SK-N-SH (cell line): Measurements from ENCODE around the gene NTMT1. TPM values are rescaled to one million over a fixed set of nuclear protein-coding genes. Genes with fewer than 3 reads are reported as not detected.
A peak's percentile ranks its signal among the peaks of the same experiment; 100 is the strongest.

Source experiments
- CTCF ChIA-PET: fragments of 300-600, 350-600 bp; formaldehyde crosslinking; extraction: SDS; loops from one replicate; lab custom pipeline; 2021; lab: Yijun Ruan, JAX
- POLR2A ChIA-PET: fragments of 350-600 bp; sonication (Branson Sonifier 250); formaldehyde crosslinking; extraction: SDS; loops from one replicate; lab custom pipeline; 2020; ENCODE audit warnings: antibody characterized with exemption, inconsistent platforms; lab: Yijun Ruan, JAX
- DNase-seq: peaks from one replicate; pipeline ENCODE4 v3.0.0; 2012
- H2AFZ ChIP-seq: fragments of 200-600 bp; sonication (generic); 2 replicates; pipeline ENCODE4 v1.8.1; 2016; ENCODE audit warnings: antibody characterized with exemption, mild to moderate bottlenecking, low read depth
- H3F3A ChIP-seq: fragments of 200-600 bp; sonication (generic); replicated peaks from 2 replicates; pipeline ENCODE3; 2016; ENCODE audit warnings: antibody characterized with exemption, mild to moderate bottlenecking; ENCODE audit not compliant: insufficient read depth
- H3K27ac ChIP-seq, 2 experiments: fragments of 200-500 bp in 1 of 2; fragments of 200-600 bp in 1 of 2; sonication (Bioruptor generic) in 1 of 2; sonication (generic), shearing (Covaris generic) in 1 of 2; 2 replicates each; pipeline versions ENCODE4 v1.5.1 to v1.6.1; 2014 to 2016; ENCODE audit warnings: low read depth in 2 of 2, inconsistent platforms in 1 of 2, low read length in 1 of 2, mild to moderate bottlenecking in 1 of 2, mixed read lengths in 1 of 2
- H3K27me3 ChIP-seq: fragments of 200-600 bp; sonication (generic), shearing (Covaris generic); 2 replicates; pipeline ENCODE4 v1.6.1; 2016; ENCODE audit warnings: mixed run types; ENCODE audit not compliant: insufficient read depth
- H3K36me3 ChIP-seq, 2 experiments: fragments of 200-500 bp in 1 of 2; fragments of 200-600 bp in 1 of 2; sonication (Bioruptor generic) in 1 of 2; sonication (generic) in 1 of 2; replicated peaks in 1 of 2; 2 replicates each; pipeline versions ENCODE3 to v1.5.1; 2014 to 2016; ENCODE audit warnings: low read length in 1 of 2, mild to moderate bottlenecking in 1 of 2; ENCODE audit not compliant: insufficient read depth in 2 of 2, control insufficient read depth in 1 of 2
- H3K4me1 ChIP-seq, 2 experiments: fragments of 200-500 bp in 1 of 2; fragments of 200-600 bp in 1 of 2; sonication (Bioruptor generic) in 1 of 2; sonication (generic), shearing (Covaris generic) in 1 of 2; 2 replicates each; pipeline versions ENCODE4 v1.5.1 to v1.6.1; 2014 to 2016; ENCODE audit warnings: low read depth in 1 of 2, low read length in 1 of 2, mixed run types in 1 of 2; ENCODE audit not compliant: insufficient read depth in 2 of 2, control insufficient read depth in 1 of 2
- H3K4me2 ChIP-seq: fragments of 200-600 bp; sonication (generic), shearing (Covaris generic); 2 replicates; pipeline ENCODE4 v1.6.1; 2017; ENCODE audit warnings: mixed run types
- H3K4me3 ChIP-seq, 2 experiments: fragments of 200-500 bp in 1 of 2; fragments of 200-600 bp in 1 of 2; sonication (Bioruptor generic) in 1 of 2; sonication (generic), shearing (Covaris generic) in 1 of 2; 2 replicates each; pipeline versions ENCODE4 v1.5.1 to v1.8.1; 2014 to 2016; ENCODE audit warnings: low read depth in 2 of 2, inconsistent platforms in 1 of 2, low read length in 1 of 2, mild to moderate bottlenecking in 1 of 2, mixed read lengths in 1 of 2, moderate library complexity in 1 of 2
- H3K79me2 ChIP-seq: fragments of 200-600 bp; sonication (generic); 2 replicates; pipeline ENCODE4 v1.8.1; 2017; ENCODE audit warnings: mild to moderate bottlenecking; ENCODE audit not compliant: insufficient read depth
- H3K9ac ChIP-seq: fragments of 200-600 bp; sonication (generic); 2 replicates; pipeline ENCODE4 v1.6.1; 2017; ENCODE audit warnings: mixed run types
- H3K9me2 ChIP-seq: fragments of 200-600 bp; sonication (generic); 2 replicates; pipeline ENCODE4 v1.6.1; 2017; ENCODE audit warnings: mixed run types
- H3K9me3 ChIP-seq: fragments of 200-600 bp; sonication (generic); 2 replicates; pipeline ENCODE4 v1.6.1; 2017; ENCODE audit warnings: mixed run types, mild to moderate bottlenecking, moderate library complexity
- H4K20me1 ChIP-seq: fragments of 200-600 bp; sonication (generic); 2 replicates; pipeline ENCODE4 v1.6.1; 2017; ENCODE audit warnings: mild to moderate bottlenecking, mixed run types; ENCODE audit not compliant: insufficient read depth
- CHD2 ChIP-seq: fragments of 150-350 bp; IDR thresholded peaks from 2 replicates; pipeline ENCODE4 v1.6.1; 2018; ENCODE audit warnings: low read length; ENCODE audit not compliant: partially characterized antibody
- ELF1 ChIP-seq: IDR thresholded peaks from 2 replicates; pipeline ENCODE4 v1.4.0; 2012
- EP300 ChIP-seq, 2 experiments: IDR thresholded peaks; 2 replicates each; pipeline versions ENCODE4 v1.4.0 to v1.6.1; 2012; ENCODE audit warnings: borderline replicate concordance in 1 of 2, low read depth in 1 of 2, low read length in 1 of 2
- EZH2phosphoT487 ChIP-seq: fragments of 200-600 bp; sonication (generic); IDR thresholded peaks from 2 replicates; pipeline ENCODE4 v1.6.1; 2017; ENCODE audit warnings: low read depth, mixed run types, mild to moderate bottlenecking, antibody characterized with exemption, moderate library complexity, borderline replicate concordance
- FOSL2 ChIP-seq: IDR thresholded peaks from 2 replicates; pipeline ENCODE4 v1.4.0; 2012; ENCODE audit warnings: low read depth, mild to moderate bottlenecking, moderate library complexity, borderline replicate concordance
- FOXJ3 ChIP-seq: sonication (generic); formaldehyde crosslinking; IDR thresholded peaks from 2 replicates; pipeline ENCODE4 v1.5.1; 2020; ENCODE audit warnings: mild to moderate bottlenecking, missing genetic modification reagents
- FOXM1 ChIP-seq: IDR thresholded peaks from 2 replicates; pipeline ENCODE4 v1.4.0; 2012; ENCODE audit warnings: low read depth, mild to moderate bottlenecking
- GABPA ChIP-seq: IDR thresholded peaks from 2 replicates; pipeline ENCODE4 v1.4.0; 2012; ENCODE audit warnings: low read depth, mild to moderate bottlenecking
- GATA2 ChIP-seq: sonication (generic); formaldehyde crosslinking; IDR thresholded peaks from 2 replicates; pipeline ENCODE4 v1.5.0; 2020; ENCODE audit warnings: mild to moderate bottlenecking, missing genetic modification reagents
- JUND ChIP-seq: IDR thresholded peaks from 2 replicates; pipeline ENCODE4 v1.4.0; 2012
- MEF2A ChIP-seq: IDR thresholded peaks from 2 replicates; pipeline ENCODE4 v1.4.0; 2012; ENCODE audit warnings: low read depth, borderline replicate concordance
- MXI1 ChIP-seq: IDR thresholded peaks from 2 replicates; pipeline ENCODE4 v1.6.1; 2012; ENCODE audit warnings: mild to moderate bottlenecking, low read depth, low read length, improper control_type of control experiment
- NFIC ChIP-seq: IDR thresholded peaks from 2 replicates; pipeline ENCODE4 v1.4.0; 2012; ENCODE audit warnings: borderline replicate concordance
- NRF1 ChIP-seq: IDR thresholded peaks from 2 replicates; pipeline ENCODE4 v1.6.1; 2012; ENCODE audit warnings: low read depth, mild to moderate bottlenecking, low read length
- POLR2AphosphoS5 ChIP-seq: IDR thresholded peaks from 2 replicates; pipeline ENCODE4 v1.6.1; 2012; ENCODE audit warnings: low read depth, low read length
- RAD21 ChIP-seq: IDR thresholded peaks from 2 replicates; pipeline ENCODE4 v1.6.1; 2012; ENCODE audit warnings: mild to moderate bottlenecking, low read length
- RCOR1 ChIP-seq: fragments of 150-350 bp; IDR thresholded peaks from 2 replicates; pipeline ENCODE4 v1.6.1; 2017; ENCODE audit warnings: antibody characterized with exemption, low read length
- RFX5 ChIP-seq: IDR thresholded peaks from 2 replicates; pipeline ENCODE4 v1.6.1; 2012; ENCODE audit warnings: mild to moderate bottlenecking, improper control_type of control experiment, low read length
- RXRA ChIP-seq: IDR thresholded peaks from 2 replicates; pipeline ENCODE4 v1.4.0; 2012; ENCODE audit warnings: low read depth, mild to moderate bottlenecking, borderline replicate concordance
- SIN3A ChIP-seq: IDR thresholded peaks from 2 replicates; pipeline ENCODE4 v1.6.1; 2012; ENCODE audit warnings: low read depth, mild to moderate bottlenecking, low read length, moderate library complexity, borderline replicate concordance
- SMC3 ChIP-seq: IDR thresholded peaks from 2 replicates; pipeline ENCODE4 v1.6.1; 2012; ENCODE audit warnings: low read depth, low read length, improper control_type of control experiment
- TAF1 ChIP-seq: IDR thresholded peaks from 2 replicates; pipeline ENCODE4 v1.6.1; 2012; ENCODE audit warnings: low read depth, mild to moderate bottlenecking, low read length, moderate library complexity, borderline replicate concordance
- TCF12 ChIP-seq: IDR thresholded peaks from 2 replicates; pipeline ENCODE4 v1.4.0; 2012
- TEAD4 ChIP-seq: IDR thresholded peaks from 2 replicates; pipeline ENCODE4 v1.4.0; 2012; ENCODE audit warnings: mild to moderate bottlenecking, borderline replicate concordance; ENCODE audit not compliant: insufficient read depth
- YY1 ChIP-seq: IDR thresholded peaks from 2 replicates; pipeline ENCODE4 v1.4.0; 2012; ENCODE audit warnings: low read depth, mild to moderate bottlenecking
- WGBS: methylation state at CpG from one replicate; pipeline ENCODE4 v1.1.6; 2017; ENCODE audit warnings: low lambda C conversion rate; 5-methylcytosine and 5-hydroxymethylcytosine counted together
- polyA plus RNA-seq, 3 experiments: library from polyadenylated mRNA; depleted of rRNA; stranded (reverse); fragments of >200 nt; gene quantifications; 2 replicates each; pipeline ENCODE4 v1.2.3, GENCODE V29; 2012
- TF ChIP-seq, protein P1 (sequence below): fragments of 150-350 bp; IDR thresholded peaks from 2 replicates; pipeline ENCODE4 v1.6.1; 2017; ENCODE audit warnings: antibody characterized with exemption, low read length, low read depth, borderline replicate concordance
- TF ChIP-seq, protein P2 (sequence below): IDR thresholded peaks from 2 replicates; pipeline ENCODE4; 2012
- TF ChIP-seq, protein P3 (sequence below): IDR thresholded peaks from 2 replicates; pipeline ENCODE4 v1.6.1; 2012; ENCODE audit warnings: mild to moderate bottlenecking, low read depth, low read length, moderate library complexity

NTMT1 gene, protein sequence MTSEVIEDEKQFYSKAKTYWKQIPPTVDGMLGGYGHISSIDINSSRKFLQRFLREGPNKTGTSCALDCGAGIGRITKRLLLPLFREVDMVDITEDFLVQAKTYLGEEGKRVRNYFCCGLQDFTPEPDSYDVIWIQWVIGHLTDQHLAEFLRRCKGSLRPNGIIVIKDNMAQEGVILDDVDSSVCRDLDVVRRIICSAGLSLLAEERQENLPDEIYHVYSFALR
- polyA plus RNA-seq (2012; rRNA removed): 75.0 and 78.3 TPM in 2 replicates
- polyA plus RNA-seq (2012; cell fraction: cytosol; rRNA removed): 44.3 and 62.6 TPM in 2 replicates
- polyA plus RNA-seq (2012; cell fraction: nucleus; rRNA removed): 44.8 and 47.5 TPM in 2 replicates

DNA sequence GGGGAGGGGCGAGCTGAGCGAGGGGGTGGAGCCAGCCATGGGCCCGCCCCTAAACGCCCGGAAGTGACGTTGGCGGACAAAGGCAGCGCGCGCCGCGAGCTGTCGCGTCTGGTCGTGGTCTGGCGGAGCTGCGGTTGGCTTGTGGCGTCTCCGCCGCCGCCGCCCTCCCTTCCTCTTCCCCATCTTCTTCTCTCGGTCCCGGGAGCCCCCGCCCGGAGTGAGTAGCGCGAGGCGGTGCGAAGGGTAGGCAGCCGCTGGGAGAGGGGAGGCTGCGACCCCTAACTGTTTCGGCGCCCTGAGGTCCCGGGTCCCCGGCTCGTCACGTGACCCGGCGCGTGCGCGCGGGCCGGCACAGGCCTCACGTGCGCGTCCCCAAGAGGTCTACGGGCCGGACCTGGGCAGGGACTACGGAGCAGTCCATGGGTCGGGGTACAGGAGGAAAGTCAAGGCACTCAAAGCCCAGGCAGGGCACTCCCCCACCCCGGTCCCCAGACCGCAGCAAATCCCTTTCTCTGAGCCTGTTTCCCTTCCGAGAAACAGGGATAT lies at the start of gene NTMT1:
NTMT1 (plus strand) TSS at position 85 of the 546 bp plus-strand sequence. CDS start 6,541 bp downstream, outside the sequence.
- Histone ChIP-seq H3F3A (peaks cover 12% of the 10 kb centered on the region), H3K36me3 (no peaks in the 10 kb centered on the region), H3K27ac (peak within 1 kb of the TSS; percentile 78 to 83), H3K4me3 (peak within 1 kb of the TSS; percentile 87 to 92), H4K20me1 (peaks cover 34% of the 10 kb centered on the region), H3K9ac (peak within 1 kb of the TSS; percentile 91), H3K4me2 (peak within 1 kb of the TSS; percentile 84), H3K9me3 (no peaks in the 10 kb centered on the region), H3K27me3 (no peaks in the 10 kb centered on the region), H3K4me1 (peaks cover 16 to 29% of the 10 kb centered on the region in 2 experiments; a peak in 2 of 4 replicates), H2AFZ (peak within 1 kb of the TSS; percentile 61), H3K9me2 (no peaks in the 10 kb centered on the region), H3K79me2 (peaks cover 54% of the 10 kb centered on the region)
- WGBS: under 1% methylated on average over 42 of the region's 55 CpGs
- peak; percentile 95 for DNase-seq
- POLR2A ChIA-PET: interaction anchor here (0.6 to 3.0 kb wide), 11 partner anchors 10 to 495 kb away, joined by 3 to 15 read pairs (median 5); partner anchors contain the start of gene IER5L
- CTCF ChIA-PET: interaction anchor here (0.7 to 12.8 kb wide), 11 partner anchors 10 to 493 kb away, joined by 3 to 212 read pairs (median 3); partner anchors contain the start of gene ASB6
- TF ChIP-seq RFX5 (no peak), GABPA (peak; percentile 75), MEF2A (no peak), MXI1 (peak; percentile 98), FOSL2 (no peak), EP300 (IDR thresholded peaks at IDR 0.05; ENCODE audit: borderline replicate concordance in 1 of 2, low read depth in 1 of 2, low read length in 1 of 2) (no peak), RXRA (no peak), SMC3 (no peak), POLR2AphosphoS5 (peak; percentile 87), RCOR1 (no peak), TAF1 (peak; percentile 84; the same call in 1 of the 2 replicates), ELF1 (no peak), TCF12 (no peak), TEAD4 (no peak), NFIC (no peak), FOXM1 (0 out of 2 replicates have a peak, but pooled peaks have one; percentile 31), CHD2 (peak; percentile 24), FOXJ3 (CRISPR knock-in tag) (no peak), JUND (no peak), SIN3A (peak; percentile 68; the same call in 1 of the 2 replicates), RAD21 (no peak), GATA2 (CRISPR knock-in tag) (no peak), EZH2phosphoT487 (no peak), YY1 (no peak), NRF1 (peak; percentile 59)
- TF ChIP-seq, protein P1, sequence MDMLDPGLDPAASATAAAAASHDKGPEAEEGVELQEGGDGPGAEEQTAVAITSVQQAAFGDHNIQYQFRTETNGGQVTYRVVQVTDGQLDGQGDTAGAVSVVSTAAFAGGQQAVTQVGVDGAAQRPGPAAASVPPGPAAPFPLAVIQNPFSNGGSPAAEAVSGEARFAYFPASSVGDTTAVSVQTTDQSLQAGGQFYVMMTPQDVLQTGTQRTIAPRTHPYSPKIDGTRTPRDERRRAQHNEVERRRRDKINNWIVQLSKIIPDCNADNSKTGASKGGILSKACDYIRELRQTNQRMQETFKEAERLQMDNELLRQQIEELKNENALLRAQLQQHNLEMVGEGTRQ: peak; percentile 79
- TF ChIP-seq, protein P2, sequence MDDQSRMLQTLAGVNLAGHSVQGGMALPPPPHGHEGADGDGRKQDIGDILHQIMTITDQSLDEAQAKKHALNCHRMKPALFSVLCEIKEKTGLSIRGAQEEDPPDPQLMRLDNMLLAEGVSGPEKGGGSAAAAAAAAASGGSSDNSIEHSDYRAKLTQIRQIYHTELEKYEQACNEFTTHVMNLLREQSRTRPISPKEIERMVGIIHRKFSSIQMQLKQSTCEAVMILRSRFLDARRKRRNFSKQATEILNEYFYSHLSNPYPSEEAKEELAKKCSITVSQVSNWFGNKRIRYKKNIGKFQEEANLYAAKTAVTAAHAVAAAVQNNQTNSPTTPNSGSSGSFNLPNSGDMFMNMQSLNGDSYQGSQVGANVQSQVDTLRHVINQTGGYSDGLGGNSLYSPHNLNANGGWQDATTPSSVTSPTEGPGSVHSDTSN: no peak
- TF ChIP-seq, protein P3, sequence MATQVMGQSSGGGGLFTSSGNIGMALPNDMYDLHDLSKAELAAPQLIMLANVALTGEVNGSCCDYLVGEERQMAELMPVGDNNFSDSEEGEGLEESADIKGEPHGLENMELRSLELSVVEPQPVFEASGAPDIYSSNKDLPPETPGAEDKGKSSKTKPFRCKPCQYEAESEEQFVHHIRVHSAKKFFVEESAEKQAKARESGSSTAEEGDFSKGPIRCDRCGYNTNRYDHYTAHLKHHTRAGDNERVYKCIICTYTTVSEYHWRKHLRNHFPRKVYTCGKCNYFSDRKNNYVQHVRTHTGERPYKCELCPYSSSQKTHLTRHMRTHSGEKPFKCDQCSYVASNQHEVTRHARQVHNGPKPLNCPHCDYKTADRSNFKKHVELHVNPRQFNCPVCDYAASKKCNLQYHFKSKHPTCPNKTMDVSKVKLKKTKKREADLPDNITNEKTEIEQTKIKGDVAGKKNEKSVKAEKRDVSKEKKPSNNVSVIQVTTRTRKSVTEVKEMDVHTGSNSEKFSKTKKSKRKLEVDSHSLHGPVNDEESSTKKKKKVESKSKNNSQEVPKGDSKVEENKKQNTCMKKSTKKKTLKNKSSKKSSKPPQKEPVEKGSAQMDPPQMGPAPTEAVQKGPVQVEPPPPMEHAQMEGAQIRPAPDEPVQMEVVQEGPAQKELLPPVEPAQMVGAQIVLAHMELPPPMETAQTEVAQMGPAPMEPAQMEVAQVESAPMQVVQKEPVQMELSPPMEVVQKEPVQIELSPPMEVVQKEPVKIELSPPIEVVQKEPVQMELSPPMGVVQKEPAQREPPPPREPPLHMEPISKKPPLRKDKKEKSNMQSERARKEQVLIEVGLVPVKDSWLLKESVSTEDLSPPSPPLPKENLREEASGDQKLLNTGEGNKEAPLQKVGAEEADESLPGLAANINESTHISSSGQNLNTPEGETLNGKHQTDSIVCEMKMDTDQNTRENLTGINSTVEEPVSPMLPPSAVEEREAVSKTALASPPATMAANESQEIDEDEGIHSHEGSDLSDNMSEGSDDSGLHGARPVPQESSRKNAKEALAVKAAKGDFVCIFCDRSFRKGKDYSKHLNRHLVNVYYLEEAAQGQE: peak; percentile 34; the same call in 1 of the 2 replicates
